ENCODE data around the gene LEPROT. TPM values are rescaled to one million over a fixed set of nuclear protein-coding genes. Genes with fewer than 3 reads are reported as not detected.

The LEPROT gene
- total and polyA plus RNA-seq, 12 donors = 26.2 to 55.5 (median 39.2) TPM

- 73 to 75% methylated on average over 3 of the region's 3 CpGs for WGBS, 2 donors
- ATAC-seq = no peak
- no peak for DNase-seq
- H3K27me3 ChIP-seq = no peaks in the 10 kb centered on the region
- no peaks in the 10 kb centered on the region for H3K9me3 ChIP-seq
- intact Hi-C loops (cut with DNase I) = loop anchor here in 6 of 10 donors (5.0 to 10.0 kb wide), 5 partner anchors 93 to 253 kb away; no protein-coding TSS in a partner anchor
- no peak for TF ChIP-seq CTCF (IDR thresholded peaks at IDR 0.05)
- peaks cover 0 to 33% (median 17%) of the 10 kb centered on the region in 9 donors for H3K4me1 ChIP-seq
- peaks cover 0 to 59% (median 10%) of the 10 kb centered on the region in 9 donors for H3K36me3 ChIP-seq
- H3K27ac ChIP-seq = no peak overlapping the region
- no peak overlapping the region for H3K4me3 ChIP-seq
Observed at GRCh38 chr1:65434760-65435159, 14.3 kb downstream of the LEPROT start.

- TF ChIP-seq CTCF (IDR thresholded peaks at IDR 0.05) = no peak
- ATAC-seq (no peak), DNase-seq (no peak)
- H3K27ac ChIP-seq = peak overlapping the region in 1 of 10 donors; percentile 28
- H3K36me3 ChIP-seq = peaks cover 0 to 46% (median 10%) of the 10 kb centered on the region in 9 donors
- WGBS, 2 donors = 68 to 77% methylated on average over 2 of the region's 2 CpGs
- intact Hi-C loops (cut with DNase I) = loop anchor here in 3 of 10 donors (5.0 to 10.0 kb wide), 3 partner anchors 149 to 251 kb away; no protein-coding TSS in a partner anchor
- no peak overlapping the region for H3K4me3 ChIP-seq
- H3K9me3 ChIP-seq = no peaks in the 10 kb centered on the region
- H3K4me1 ChIP-seq = peaks cover 0 to 22% (median 6%) of the 10 kb centered on the region in 9 donors
- no peaks in the 10 kb centered on the region for H3K27me3 ChIP-seq
Observed at GRCh38 chr1:65435987-65436386, 15.5 kb downstream of the LEPROT start.

DNA sequence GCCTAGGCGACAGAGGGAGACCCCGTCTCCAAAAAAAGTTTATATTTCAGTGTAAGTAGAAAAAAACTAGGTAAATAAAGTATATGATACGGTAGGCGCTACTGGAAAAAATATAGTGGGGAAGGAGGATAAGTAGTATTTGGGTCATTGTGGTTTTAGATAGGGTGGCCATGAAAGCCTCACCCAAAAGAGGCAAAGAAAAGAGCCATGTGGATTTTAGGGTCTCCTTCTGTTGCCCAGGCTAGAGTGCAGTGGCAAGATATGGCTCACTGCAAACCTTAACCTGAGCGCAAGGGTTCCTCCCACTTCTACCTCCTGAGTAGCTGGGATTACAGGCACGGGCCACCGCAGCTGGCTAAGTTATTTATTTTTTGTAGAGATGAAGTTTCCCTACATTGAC, 17.1 kb downstream of the LEPROT start:
- intact Hi-C loops (cut with DNase I) = loop anchor here in 3 of 10 donors (5.0 to 10.0 kb wide), 3 partner anchors 147 to 250 kb away; no protein-coding TSS in a partner anchor

GRCh38 chr1:65440322-65440900, 19.9 kb downstream of the LEPROT start:
- intact Hi-C loops (cut with DNase I) = no loop called here
- H3K9me3 ChIP-seq = no peaks in the 10 kb centered on the region
- peaks cover 0 to 10% (median 0%) of the 10 kb centered on the region in 9 donors for H3K4me1 ChIP-seq
- no peaks in the 10 kb centered on the region for H3K27me3 ChIP-seq
- no peak for DNase-seq
- no peak overlapping the region for H3K4me3 ChIP-seq
- peaks cover 0 to 10% (median 0%) of the 10 kb centered on the region in 9 donors for H3K36me3 ChIP-seq
- no peak for TF ChIP-seq CTCF (IDR thresholded peaks at IDR 0.05)
- ATAC-seq = no peak
- 66 to 74% methylated on average over 12 of the region's 12 CpGs for WGBS, 2 donors
- no peak overlapping the region for H3K27ac ChIP-seq

More for the DNA sequence above, 17.1 kb downstream of the LEPROT start:
- Histone ChIP-seq H3K4me3 (no peak overlapping the region), H3K36me3 (peaks cover 0 to 31% (median 0%) of the 10 kb centered on the region in 9 donors), H3K9me3 (no peaks in the 10 kb centered on the region), H3K27ac (no peak overlapping the region), H3K4me1 (peaks cover 0 to 10% (median 0%) of the 10 kb centered on the region in 9 donors), H3K27me3 (no peaks in the 10 kb centered on the region)
- TF ChIP-seq CTCF (IDR thresholded peaks at IDR 0.05) = no peak
- DNase-seq (no peak), ATAC-seq (no peak)
- 98% methylated on average over 7 of the region's 7 CpGs for WGBS, 2 donors
